ENCODE results near the gene SERPIND1. TPM values are rescaled to one million over a fixed set of nuclear protein-coding genes. Genes with fewer than 3 reads are reported as not detected.
"Not testable (repeated sequence)": the region's sequence is repeated elsewhere in the genome, so short reads cannot be mapped to it uniquely, and the experiment has no call there.

Gene SERPIND1
- total RNA-seq, 1 experiment from 2014 or later: 1.3 TPM

- Histone ChIP-seq H3K9me3 (no peaks in the 10 kb centered on the region), H3K36me3 (ENCODE audit: control insufficient read depth, insufficient read depth, low read length) (no peaks in the 10 kb centered on the region), H3K27me3 (replicated peaks; ENCODE audit: control insufficient read depth, insufficient read depth, low read length) (no peaks in the 10 kb centered on the region), H3K4me3 (ENCODE audit: low read depth, low read length) (no peak overlapping the region), H3K4me1 (no peaks in the 10 kb centered on the region)
- ChIA-PET CTCF (no interaction called here), POLR2A (no interaction called here)
- peaks cover 11% of the 10 kb centered on the region for H3K36me3 Mint-ChIP-seq (ENCODE audit: insufficient read depth, unreplicated experiment)
- DNase-seq: no peak
- H3K27ac Mint-ChIP-seq (ENCODE audit: unreplicated experiment): no peak overlapping the region
- H3K4me3 Mint-ChIP-seq (ENCODE audit: unreplicated experiment): no peak overlapping the region
- no peak for TF ChIP-seq CTCF (IDR thresholded peaks at IDR 0.05; ENCODE audit: insufficient read depth in 1 of 2, low read depth in 1 of 2, low read length in 1 of 2, severe bottlenecking in 1 of 2, unreplicated experiment in 1 of 2)
- H3K27me3 Mint-ChIP-seq (ENCODE audit: insufficient read depth, unreplicated experiment): no peaks in the 10 kb centered on the region
- no peaks in the 10 kb centered on the region for H3K9me3 Mint-ChIP-seq (ENCODE audit: unreplicated experiment)
- BruUV-seq (replicated peaks): no TSS peak
- H3K4me1 Mint-ChIP-seq (ENCODE audit: low read depth, unreplicated experiment): no peaks in the 10 kb centered on the region
- intact Hi-C loops (cut with micrococcal nuclease; ENCODE audit: unreplicated experiment): no loop called here
Measured at GRCh38 chr22:20819471-20819870, 45.6 kb downstream of the SERPIND1 start.

DNA sequence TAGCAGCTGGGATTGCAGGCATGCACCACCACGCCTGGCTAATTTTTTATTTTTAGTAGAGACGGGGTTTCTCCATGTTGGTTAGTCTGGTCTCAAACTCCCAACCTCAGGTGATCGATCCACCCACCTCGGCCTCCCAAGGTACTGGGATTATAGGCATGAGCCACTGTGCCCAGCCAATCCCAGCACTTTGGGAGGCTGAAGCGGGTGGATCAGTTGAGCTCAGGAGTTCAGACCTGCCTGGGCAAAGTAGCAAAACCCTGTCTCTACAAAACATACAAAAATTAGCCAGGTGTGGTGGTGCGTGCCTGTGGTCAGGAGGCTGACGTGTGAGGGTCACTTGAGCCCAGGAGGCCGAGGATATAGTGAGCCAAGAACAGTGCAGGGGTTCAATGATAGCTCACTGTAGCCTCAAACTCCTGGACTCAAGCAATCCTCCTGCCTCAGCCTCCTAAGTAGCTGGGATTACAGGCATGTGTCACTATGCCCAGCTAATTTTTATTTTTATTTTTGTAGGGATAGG lies 47.9 kb downstream of the SERPIND1 start:
- DNase-seq; H3K4me1 ChIP-seq; H3K4me3 ChIP-seq (ENCODE audit: low read depth, low read length); H3K27me3 ChIP-seq (replicated peaks; ENCODE audit: control insufficient read depth, insufficient read depth, low read length); H3K9me3 ChIP-seq; H3K36me3 ChIP-seq (ENCODE audit: control insufficient read depth, insufficient read depth, low read length); H3K27ac Mint-ChIP-seq (ENCODE audit: unreplicated experiment); H3K9me3 Mint-ChIP-seq (ENCODE audit: unreplicated experiment); BruUV-seq (replicated peaks); H3K4me3 Mint-ChIP-seq (ENCODE audit: unreplicated experiment); CTCF ChIA-PET; intact Hi-C loops (cut with micrococcal nuclease; ENCODE audit: unreplicated experiment); H3K27me3 Mint-ChIP-seq (ENCODE audit: insufficient read depth, unreplicated experiment); POLR2A ChIA-PET; H3K4me1 Mint-ChIP-seq (ENCODE audit: low read depth, unreplicated experiment): not testable (repeated sequence)
- peaks cover 13% of the 10 kb centered on the region for H3K36me3 Mint-ChIP-seq (ENCODE audit: insufficient read depth, unreplicated experiment)

GRCh38 chr22:20822240-20822639 lies 48.3 kb downstream of the SERPIND1 start:
- peaks cover 13% of the 10 kb centered on the region for H3K36me3 Mint-ChIP-seq (ENCODE audit: insufficient read depth, unreplicated experiment)

More at GRCh38 chr22:20822240-20822639, 48.3 kb downstream of the SERPIND1 start:
- POLR2A ChIA-PET: no interaction called here
- Histone ChIP-seq H3K4me3 (ENCODE audit: low read depth, low read length) (no peak overlapping the region), H3K27me3 (replicated peaks; ENCODE audit: control insufficient read depth, insufficient read depth, low read length) (no peaks in the 10 kb centered on the region), H3K9me3 (no peaks in the 10 kb centered on the region), H3K36me3 (ENCODE audit: control insufficient read depth, insufficient read depth, low read length) (no peaks in the 10 kb centered on the region), H3K4me1 (peaks cover 10% of the 10 kb centered on the region)
- H3K4me3 Mint-ChIP-seq (ENCODE audit: unreplicated experiment): no peak overlapping the region
- H3K4me1 Mint-ChIP-seq (ENCODE audit: low read depth, unreplicated experiment): peaks cover 5% of the 10 kb centered on the region
- no peaks in the 10 kb centered on the region for H3K27me3 Mint-ChIP-seq (ENCODE audit: insufficient read depth, unreplicated experiment)
- no peak for DNase-seq
- TF ChIP-seq CTCF (IDR thresholded peaks at IDR 0.05; ENCODE audit: insufficient read depth in 1 of 2, low read depth in 1 of 2, low read length in 1 of 2, severe bottlenecking in 1 of 2, unreplicated experiment in 1 of 2): no peak
- CTCF ChIA-PET: no interaction called here
- no peaks in the 10 kb centered on the region for H3K9me3 Mint-ChIP-seq (ENCODE audit: unreplicated experiment)
- intact Hi-C loops (cut with micrococcal nuclease; ENCODE audit: unreplicated experiment): no loop called here
- BruUV-seq (replicated peaks): no TSS peak
- H3K27ac Mint-ChIP-seq (ENCODE audit: unreplicated experiment): no peak overlapping the region
